Caco-2 (cell line): ENCODE results near the gene KIAA1671. TPM values are rescaled to one million over a fixed set of nuclear protein-coding genes. Genes with fewer than 3 reads are reported as not detected.

ENCODE experiments used
- BruUV-seq: library from RNA; stranded (reverse); fragments of 400-500 nt; replicated peaks from 2 replicates; lab custom pipeline; 2021; lab: Mats Ljungman, UMichigan
- CTCF ChIA-PET: fragments of 300-600 bp; sonication (Branson Sonifier 250); formaldehyde crosslinking; loops from one replicate; lab custom pipeline; 2022; ENCODE audit warnings: antibody characterized with exemption; lab: Charles Lee
- POLR2A ChIA-PET: fragments of 300-600 bp; sonication (Branson Sonifier 250); formaldehyde crosslinking; loops from one replicate; lab custom pipeline; 2022; ENCODE audit warnings: antibody characterized with exemption; lab: Charles Lee
- DNase-seq, 2 experiments: peaks; one replicate each; pipeline versions ENCODE4 v3.0.0 to v3.0.0-alpha.2; 2020 to 2022
- H3K27me3 ChIP-seq: replicated peaks from 2 replicates; pipeline ENCODE4 v1.6.0; 2011; ENCODE audit warnings: low read length; ENCODE audit not compliant: control insufficient read depth, insufficient read depth
- H3K36me3 ChIP-seq: 2 replicates; pipeline ENCODE4 v1.5.1; 2011; ENCODE audit warnings: low read length; ENCODE audit not compliant: control insufficient read depth, insufficient read depth
- H3K4me1 ChIP-seq: fragments of 250-450 bp; sonication (Bioruptor Pico); 2 replicates; pipeline ENCODE4 v1.5.1; 2020; ENCODE audit warnings: mild to moderate bottlenecking
- H3K4me3 ChIP-seq: 2 replicates; pipeline ENCODE4 v1.5.1; 2011; ENCODE audit warnings: low read depth, mild to moderate bottlenecking, control low read depth, low read length
- H3K9me3 ChIP-seq: fragments of 250-450 bp; sonication (Bioruptor Pico); 2 replicates; pipeline ENCODE4 v1.5.1; 2020; ENCODE audit warnings: mild to moderate bottlenecking, moderate library complexity
- H3K27ac Mint-ChIP-seq: one replicate; pipeline ENCODE4 v1.8.0; 2022; ENCODE audit warnings: mixed read lengths; ENCODE audit not compliant: unreplicated experiment
- H3K27me3 Mint-ChIP-seq: one replicate; pipeline ENCODE4 v1.8.0; 2022; ENCODE audit warnings: mixed read lengths; ENCODE audit not compliant: insufficient read depth, unreplicated experiment
- H3K36me3 Mint-ChIP-seq: one replicate; pipeline ENCODE4 v1.8.0; 2022; ENCODE audit warnings: mild to moderate bottlenecking, mixed read lengths; ENCODE audit not compliant: insufficient read depth, unreplicated experiment
- H3K4me1 Mint-ChIP-seq: one replicate; pipeline ENCODE4 v1.8.0; 2022; ENCODE audit warnings: low read depth, mixed read lengths; ENCODE audit not compliant: unreplicated experiment
- H3K4me3 Mint-ChIP-seq: one replicate; pipeline ENCODE4 v1.8.0; 2022; ENCODE audit warnings: mild to moderate bottlenecking, moderate library complexity, mixed read lengths; ENCODE audit not compliant: unreplicated experiment
- H3K9me3 Mint-ChIP-seq: one replicate; pipeline ENCODE4 v1.8.0; 2022; ENCODE audit warnings: mixed read lengths; ENCODE audit not compliant: unreplicated experiment
- intact Hi-C: fragments of 100-400 bp; cut with micrococcal nuclease; formaldehyde crosslinking; loops from one replicate; pipeline ENCODE4 v1.10.0; 2022; ENCODE audit not compliant: unreplicated experiment
- total RNA-seq: library from RNA; stranded (reverse); gene quantifications from 2 replicates; pipeline ENCODE4 v1.2.3, GENCODE V29; 2022
- TF ChIP-seq, protein P1 (sequence below), 2 experiments: fragments of 200-600 bp in 1 of 2; IDR thresholded peaks; 1 replicate in 1 of 2; 2 replicates in 1 of 2; pipeline versions ENCODE4 v1.5.1 to v1.8.0; 2011 to 2022; ENCODE audit warnings: antibody characterized with exemption in 1 of 2, control low read depth in 1 of 2, inconsistent platforms in 1 of 2, low read depth in 1 of 2, low read length in 1 of 2, mild to moderate bottlenecking in 1 of 2, moderate library complexity in 1 of 2; ENCODE audit not compliant: insufficient read depth in 1 of 2, severe bottlenecking in 1 of 2, unreplicated experiment in 1 of 2

Gene KIAA1671
- total RNA-seq, 1 experiment from 2014 or later: 28.6 TPM

DNA sequence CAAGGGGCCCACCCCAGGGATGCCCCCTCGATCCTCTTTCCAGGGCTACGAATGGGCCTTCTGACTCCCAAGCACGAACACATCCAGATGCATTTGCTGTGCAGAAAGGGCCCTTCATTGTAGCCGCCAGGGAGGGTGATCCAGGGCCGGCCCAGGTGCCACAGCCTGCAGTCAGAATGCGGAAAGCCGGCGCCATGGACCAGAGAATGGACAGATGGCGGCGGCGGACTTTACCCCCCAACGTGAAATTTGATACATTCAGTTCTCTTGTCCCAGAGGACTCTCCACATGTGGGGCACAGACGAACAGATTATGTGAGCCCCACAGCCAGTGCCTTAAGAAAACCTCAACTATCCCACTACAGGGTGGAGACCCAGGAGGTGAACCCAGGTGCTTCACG, 87.2 kb downstream of the KIAA1671 start:
- H3K27me3 ChIP-seq: no peaks in the 10 kb centered on the region
- ChIA-PET CTCF (no interaction called here), POLR2A (no interaction called here)
- Mint-ChIP-seq H3K4me1 (no peaks in the 10 kb centered on the region), H3K9me3 (no peaks in the 10 kb centered on the region), H3K4me3 (no peak overlapping the region), H3K27ac (no peak overlapping the region), H3K36me3 (peaks cover 27% of the 10 kb centered on the region), H3K27me3 (no peaks in the 10 kb centered on the region)
- no peaks in the 10 kb centered on the region for H3K4me1 ChIP-seq
- BruUV-seq: no TSS peak
- H3K9me3 ChIP-seq: no peaks in the 10 kb centered on the region
- H3K4me3 ChIP-seq: no peak overlapping the region
- TF ChIP-seq, protein P1, sequence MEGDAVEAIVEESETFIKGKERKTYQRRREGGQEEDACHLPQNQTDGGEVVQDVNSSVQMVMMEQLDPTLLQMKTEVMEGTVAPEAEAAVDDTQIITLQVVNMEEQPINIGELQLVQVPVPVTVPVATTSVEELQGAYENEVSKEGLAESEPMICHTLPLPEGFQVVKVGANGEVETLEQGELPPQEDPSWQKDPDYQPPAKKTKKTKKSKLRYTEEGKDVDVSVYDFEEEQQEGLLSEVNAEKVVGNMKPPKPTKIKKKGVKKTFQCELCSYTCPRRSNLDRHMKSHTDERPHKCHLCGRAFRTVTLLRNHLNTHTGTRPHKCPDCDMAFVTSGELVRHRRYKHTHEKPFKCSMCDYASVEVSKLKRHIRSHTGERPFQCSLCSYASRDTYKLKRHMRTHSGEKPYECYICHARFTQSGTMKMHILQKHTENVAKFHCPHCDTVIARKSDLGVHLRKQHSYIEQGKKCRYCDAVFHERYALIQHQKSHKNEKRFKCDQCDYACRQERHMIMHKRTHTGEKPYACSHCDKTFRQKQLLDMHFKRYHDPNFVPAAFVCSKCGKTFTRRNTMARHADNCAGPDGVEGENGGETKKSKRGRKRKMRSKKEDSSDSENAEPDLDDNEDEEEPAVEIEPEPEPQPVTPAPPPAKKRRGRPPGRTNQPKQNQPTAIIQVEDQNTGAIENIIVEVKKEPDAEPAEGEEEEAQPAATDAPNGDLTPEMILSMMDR (IDR thresholded peaks at IDR 0.05; ENCODE audit: insufficient read depth in 1 of 2, low read depth in 1 of 2, low read length in 1 of 2, severe bottlenecking in 1 of 2, unreplicated experiment in 1 of 2): no peak
- no peaks in the 10 kb centered on the region; the same call in 1 of the 2 replicates for H3K36me3 ChIP-seq
- intact Hi-C loops: no loop called here
- no peak for DNase-seq

DNA sequence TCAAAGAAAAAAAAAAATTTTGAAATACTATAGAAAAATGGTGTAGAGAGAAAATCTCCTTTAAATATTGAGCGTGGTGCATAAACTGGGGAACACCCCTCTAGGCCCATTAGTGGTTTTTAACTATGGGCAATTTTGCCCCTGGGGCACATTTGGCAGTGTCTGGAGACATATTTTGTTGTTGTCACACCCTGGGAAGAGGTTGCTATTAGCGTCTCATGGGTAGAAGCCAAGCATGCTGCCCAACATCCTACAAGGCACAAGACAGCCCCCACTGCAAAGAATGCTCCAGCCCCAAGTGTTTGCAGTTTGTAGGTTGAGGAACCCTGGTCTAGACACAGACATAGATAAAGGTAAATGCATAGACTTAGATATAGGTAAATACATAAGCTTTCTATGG, 92.6 kb downstream of the KIAA1671 start:
- Mint-ChIP-seq H3K4me1 (no peaks in the 10 kb centered on the region), H3K36me3 (peaks cover 21% of the 10 kb centered on the region), H3K27me3 (no peaks in the 10 kb centered on the region), H3K9me3 (no peaks in the 10 kb centered on the region), H3K4me3 (no peak overlapping the region), H3K27ac (no peak overlapping the region)
- no peaks in the 10 kb centered on the region for H3K27me3 ChIP-seq
- BruUV-seq: no TSS peak
- peaks cover 3% of the 10 kb centered on the region for H3K36me3 ChIP-seq
- ChIA-PET CTCF (no interaction called here), POLR2A (no interaction called here)
- no peak for DNase-seq
- no peak overlapping the region for H3K4me3 ChIP-seq
- TF ChIP-seq, protein P1 (IDR thresholded peaks at IDR 0.05; ENCODE audit: insufficient read depth in 1 of 2, low read depth in 1 of 2, low read length in 1 of 2, severe bottlenecking in 1 of 2, unreplicated experiment in 1 of 2): no peak
- no peaks in the 10 kb centered on the region for H3K9me3 ChIP-seq
- H3K4me1 ChIP-seq: no peaks in the 10 kb centered on the region
- intact Hi-C loops: no loop called here

DNA sequence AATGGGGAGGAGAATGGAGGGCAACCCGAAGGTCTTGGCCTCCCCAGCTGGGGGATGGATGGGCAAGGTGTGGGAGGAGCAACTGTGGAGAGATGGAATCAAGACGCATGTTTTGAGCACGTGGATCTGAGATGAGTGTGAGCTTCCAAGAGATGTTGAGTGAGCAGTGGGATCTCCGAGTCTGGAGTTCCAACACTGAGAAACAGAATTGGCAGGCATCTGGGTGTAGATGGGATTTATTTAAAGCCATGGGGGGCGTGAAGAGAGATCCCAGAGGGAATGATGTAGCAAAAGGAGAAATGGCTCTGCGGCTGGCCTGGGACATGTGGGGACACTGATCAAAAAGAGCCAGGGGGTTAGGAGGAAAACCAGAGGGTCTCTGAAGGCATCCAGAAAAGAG, 95.6 kb downstream of the KIAA1671 start:
- Histone ChIP-seq H3K27me3 (no peaks in the 10 kb centered on the region), H3K36me3 (peaks cover 9% of the 10 kb centered on the region), H3K4me3 (no peak overlapping the region), H3K4me1 (peaks cover 18% of the 10 kb centered on the region), H3K9me3 (peaks cover 7% of the 10 kb centered on the region; the same call in 1 of the 2 replicates)
- H3K27ac Mint-ChIP-seq: no peak overlapping the region
- BruUV-seq: no TSS peak
- H3K4me3 Mint-ChIP-seq: no peak overlapping the region
- intact Hi-C loops: loop anchor here (1.0 to 2.0 kb wide), 3 partner anchors 96 to 279 kb away; partner anchors contain the start of gene KIAA1671
- CTCF ChIA-PET: interaction anchor here (0.6 to 1.2 kb wide), 3 partner anchors 95 to 242 kb away, joined by 3 to 9 read pairs (median 5); partner anchors contain the start of genes KIAA1671 and SGSM1
- H3K36me3 Mint-ChIP-seq: peaks cover 35% of the 10 kb centered on the region
- POLR2A ChIA-PET: no interaction called here
- no peak for DNase-seq
- TF ChIP-seq, protein P1 (IDR thresholded peaks at IDR 0.05; ENCODE audit: insufficient read depth in 1 of 2, low read depth in 1 of 2, low read length in 1 of 2, severe bottlenecking in 1 of 2, unreplicated experiment in 1 of 2): no peak
- peaks cover 3% of the 10 kb centered on the region for H3K4me1 Mint-ChIP-seq
- H3K27me3 Mint-ChIP-seq: no peaks in the 10 kb centered on the region
- peaks cover 7% of the 10 kb centered on the region for H3K9me3 Mint-ChIP-seq
